ENCODE results near the gene RTN4IP1.
A peak's percentile ranks its signal among the peaks of the same experiment; 100 is the strongest.
"Not testable (repeated sequence)": the region's sequence is repeated elsewhere in the genome, so short reads cannot be mapped to it uniquely, and the experiment has no call there.

The RTN4IP1 gene

GRCh38 chr6:106579281-106579680 lies 50.0 kb downstream of the RTN4IP1 start:
- DNase-seq = no peak

- DNase-seq = peak; percentile 77
Observed at GRCh38 chr6:106574741-106575458, 54.4 kb downstream of the RTN4IP1 start.

- DNase-seq = peak; percentile 78
Observed at GRCh38 chr6:106572875-106573585, 56.3 kb downstream of the RTN4IP1 start.

GRCh38 chr6:106572436-106572835 lies 56.9 kb downstream of the RTN4IP1 start:
- DNase-seq = peak; percentile 7

DNA sequence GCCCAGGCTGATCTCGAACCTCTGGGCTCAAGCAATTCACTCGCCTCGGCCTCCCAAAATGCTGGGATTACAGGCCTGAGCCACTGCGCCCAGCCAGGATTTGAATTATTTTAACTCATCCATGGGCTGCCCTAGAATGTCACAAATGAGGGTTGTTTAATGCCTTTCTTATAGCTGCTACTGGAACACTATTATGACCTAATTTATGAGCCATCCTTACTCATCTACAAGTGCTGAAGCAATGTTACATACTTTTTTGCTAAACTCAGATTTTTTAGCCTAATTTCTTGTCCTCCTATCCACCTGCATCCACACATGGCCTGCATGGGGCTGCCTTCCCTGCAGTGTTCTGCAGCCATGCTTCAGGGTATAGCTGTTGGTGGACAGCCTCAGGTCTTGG lies 59.9 kb downstream of the RTN4IP1 start:
- no peak for DNase-seq

- DNase-seq = peak; percentile 53
Observed at GRCh38 chr6:106568530-106568929, 60.8 kb downstream of the RTN4IP1 start.

DNA sequence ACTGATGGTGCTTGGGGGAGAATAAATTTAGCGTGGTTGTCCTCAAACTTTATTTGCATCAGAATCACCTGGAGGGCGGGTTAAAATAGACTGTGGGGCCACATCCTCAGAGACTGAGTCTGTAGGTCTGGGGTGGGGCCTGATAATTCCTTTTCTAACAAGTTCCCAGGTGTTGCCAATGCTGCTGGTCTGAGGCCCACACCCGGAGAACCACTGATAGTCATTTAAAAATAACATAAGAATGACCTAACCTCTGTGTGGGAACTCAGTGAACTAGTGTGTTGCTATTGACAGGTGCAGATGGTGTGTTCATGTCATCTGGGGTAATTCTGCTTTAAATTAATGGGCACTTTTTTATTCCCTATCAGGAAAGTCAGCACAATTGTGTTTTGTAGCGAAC lies 64.8 kb downstream of the RTN4IP1 start:
- no peak for DNase-seq

GRCh38 chr6:106563614-106564013 lies 65.7 kb downstream of the RTN4IP1 start:
- DNase-seq = no peak

- peak; percentile 78 for DNase-seq
Observed at GRCh38 chr6:106561686-106562405, 67.5 kb downstream of the RTN4IP1 start.

DNA sequence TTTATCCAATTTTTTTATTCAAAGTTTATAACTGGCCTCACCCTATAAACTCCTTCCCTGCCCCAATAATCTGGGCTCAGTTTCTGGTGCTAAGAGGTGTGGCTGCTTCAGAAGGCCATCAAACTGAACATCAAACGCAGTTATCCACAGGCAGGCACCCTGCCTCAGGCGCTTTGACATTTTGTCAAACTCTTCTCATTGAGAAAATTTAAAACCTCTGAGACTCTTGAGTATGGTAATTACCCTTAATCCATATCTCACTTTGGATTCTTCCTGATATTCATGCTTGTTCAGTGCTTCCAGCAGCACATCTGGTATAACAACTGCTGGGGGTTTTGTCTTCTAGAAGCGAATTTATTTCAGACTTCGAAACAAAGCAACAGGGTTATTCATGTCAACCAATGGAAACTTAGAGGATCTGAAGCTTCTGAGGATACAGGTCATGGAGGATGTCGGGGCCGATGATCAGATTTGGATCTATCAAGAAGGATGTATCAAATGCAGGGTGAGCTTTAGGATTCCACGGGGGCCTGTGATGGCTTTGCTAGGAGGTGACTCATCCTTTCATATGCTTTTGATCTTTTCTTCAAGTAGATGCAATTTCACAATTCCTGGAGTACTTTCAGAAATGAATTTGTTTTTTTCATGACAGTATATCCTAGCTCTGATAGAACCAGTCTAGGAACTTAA lies 68.2 kb downstream of the RTN4IP1 start:
- DNase-seq = peak; percentile 55

DNA sequence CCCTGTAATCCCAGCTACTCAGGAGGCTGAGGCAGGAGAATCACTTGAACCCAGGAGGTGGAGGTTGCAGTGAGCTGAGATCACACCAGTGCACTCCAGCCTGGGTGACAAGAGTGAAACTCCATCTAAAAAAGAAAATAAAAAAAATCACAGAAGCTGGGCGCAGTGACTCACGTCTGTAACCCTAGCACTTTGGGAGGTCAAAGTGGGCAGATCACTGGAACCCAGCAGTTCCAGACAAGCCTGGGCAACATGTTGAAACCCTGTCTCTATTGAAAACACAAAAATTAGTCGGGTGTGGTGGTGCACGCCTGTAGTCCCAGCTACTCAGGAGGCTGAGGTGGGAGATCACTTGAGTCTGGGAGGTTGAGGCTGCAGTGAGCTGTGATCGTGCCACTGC lies 69.6 kb downstream of the RTN4IP1 start:
- peak; percentile 61 for DNase-seq

GRCh38 chr6:106558364-106558763 lies 70.9 kb downstream of the RTN4IP1 start:
- no peak for DNase-seq

DNA sequence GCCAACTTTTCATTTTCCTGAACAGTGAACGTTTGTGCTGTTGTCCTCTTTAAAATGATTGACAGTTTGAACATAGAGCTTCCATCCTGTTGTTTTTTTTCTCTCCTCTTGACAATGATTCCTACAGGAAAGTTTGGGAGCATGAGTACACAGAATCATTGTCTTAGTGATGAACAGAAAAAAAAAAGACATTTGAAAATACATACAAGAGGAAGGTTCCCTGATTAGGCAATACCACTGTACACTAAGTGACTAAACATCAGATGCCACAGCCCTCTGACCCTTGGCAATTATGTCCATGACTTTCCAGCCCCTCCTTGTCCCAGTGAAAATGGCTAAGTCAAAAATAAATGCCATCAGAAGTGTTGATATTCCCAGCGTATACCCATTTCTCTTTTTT lies 71.5 kb downstream of the RTN4IP1 start:
- DNase-seq = peak; percentile 84

GRCh38 chr6:106556368-106556960 lies 72.8 kb downstream of the RTN4IP1 start:
- DNase-seq = peak; percentile 55

DNA sequence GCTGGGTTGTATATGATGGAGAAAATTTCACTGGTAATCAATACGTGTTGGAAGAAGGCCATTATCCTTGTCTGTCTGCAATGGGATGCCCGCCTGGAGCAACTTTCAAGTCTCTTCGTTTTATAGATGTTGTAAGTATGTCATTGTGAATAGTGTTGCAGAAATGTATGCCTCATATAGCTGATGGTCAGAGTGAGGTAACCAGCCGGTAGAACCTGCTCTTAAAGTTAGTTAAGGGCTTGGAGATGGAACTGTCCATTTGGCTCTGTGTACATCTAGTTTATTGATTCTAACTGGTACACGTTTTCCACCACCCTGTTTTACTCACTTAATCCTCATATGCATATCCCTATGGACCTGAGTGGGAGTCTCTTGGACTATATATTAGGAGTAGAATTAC lies 73.5 kb downstream of the RTN4IP1 start:
- no peak for DNase-seq

DNA sequence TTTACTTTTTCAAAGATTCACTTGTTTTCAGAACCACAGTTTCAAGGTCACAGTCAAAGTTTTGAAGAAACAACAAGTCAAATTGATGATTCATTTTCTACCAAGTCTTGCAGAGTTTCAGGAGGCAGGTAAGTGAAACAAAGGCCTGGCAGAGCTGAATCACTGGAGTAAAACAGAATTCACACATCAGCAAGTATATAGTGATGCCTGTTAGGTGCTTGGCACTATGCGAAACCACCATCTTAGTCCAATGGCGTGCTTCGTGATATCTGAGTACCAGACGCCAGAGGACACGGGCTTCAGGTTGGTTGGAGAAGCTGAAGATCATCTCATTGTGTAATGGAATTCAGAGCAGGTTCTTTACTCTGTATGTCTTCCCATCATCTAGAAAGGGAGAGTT lies 75.9 kb downstream of the RTN4IP1 start:
- no peak for DNase-seq

DNA sequence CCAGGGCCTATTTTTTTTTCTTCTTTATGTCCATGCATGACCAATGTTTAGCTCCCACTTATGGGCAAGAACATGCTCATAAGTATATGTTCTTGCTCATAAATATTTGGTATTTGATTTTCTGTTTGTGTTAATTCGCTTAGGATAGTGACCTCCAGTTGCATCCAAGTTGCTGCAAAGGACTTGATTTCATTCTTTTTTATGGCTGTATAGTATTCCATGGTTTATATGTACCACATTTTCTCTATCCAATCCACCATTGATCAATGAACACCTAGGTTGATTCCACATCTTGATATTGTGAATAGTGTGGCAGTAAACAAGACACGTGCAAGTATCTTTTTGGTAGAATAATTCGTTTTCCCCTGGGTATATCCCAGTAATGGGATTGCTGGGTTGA lies 78.1 kb downstream of the RTN4IP1 start:
- DNase-seq = no peak

- DNase-seq = no peak
Observed at GRCh38 chr6:106549521-106549920, 79.8 kb downstream of the RTN4IP1 start.

- not testable (repeated sequence) for DNase-seq
Observed at GRCh38 chr6:106548926-106549455, 80.3 kb downstream of the RTN4IP1 start.

GRCh38 chr6:106547601-106548453 lies 81.5 kb downstream of the RTN4IP1 start:
- peak; percentile 45 for DNase-seq

- DNase-seq = peak; percentile 66
Observed at GRCh38 chr6:106546691-106547414, 82.4 kb downstream of the RTN4IP1 start.
